ENCODE data around the gene MCUB. TPM values are rescaled to one million over a fixed set of nuclear protein-coding genes. Genes with fewer than 3 reads are reported as not detected.

MCUB gene
- total RNA-seq, 1 experiment from 2014 or later = 18.6 TPM

DNA sequence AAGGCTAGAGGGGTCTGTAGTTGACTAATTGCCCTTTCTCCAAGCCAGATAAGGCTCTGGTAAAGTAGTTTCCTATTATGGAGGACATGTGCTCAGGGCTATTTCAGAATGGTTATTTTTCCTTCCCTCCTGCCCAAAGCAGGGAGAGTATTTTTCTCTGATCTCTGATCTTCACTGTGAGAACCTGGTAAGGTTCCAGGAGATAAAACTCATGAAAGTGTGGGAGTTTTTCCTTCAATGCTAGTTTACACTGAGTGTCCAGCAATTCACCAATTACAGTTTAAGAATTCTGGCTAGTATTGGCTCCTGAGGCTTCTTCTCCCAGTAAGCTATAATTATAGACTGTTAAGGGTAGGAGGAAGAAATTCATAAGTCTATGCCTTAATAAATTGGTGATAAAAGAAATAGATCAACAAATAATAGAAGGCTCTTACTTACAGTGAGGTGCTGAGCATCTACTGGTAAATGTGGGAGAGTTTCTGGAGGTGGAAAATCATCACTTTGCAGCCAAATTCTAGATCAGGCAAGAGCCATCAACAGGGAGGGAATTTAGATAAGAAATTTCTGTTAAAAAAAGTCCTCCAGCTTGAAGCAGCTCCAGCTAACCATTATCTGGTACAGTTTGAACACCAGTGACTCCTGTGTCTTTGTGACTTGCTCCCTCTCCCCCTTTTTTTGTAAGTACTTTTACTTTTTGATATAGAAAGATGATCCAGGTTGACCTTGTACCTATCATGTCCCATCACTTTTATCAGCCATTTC is 112.3 kb downstream of the MCUB start:
- ChIA-PET POLR2A (no interaction called here), CTCF (no interaction called here), RAD21 (ENCODE audit: low non-redundant PET in 1 of 2, low total read pairs in 2 of 2, uncharacterized antibody in 2 of 2, unreplicated experiment in 2 of 2) (no interaction called here)
- Histone ChIP-seq H3K4me3 (replicated peaks in 1 of 2; ENCODE audit: low read depth in 1 of 2, low read length in 2 of 2) (no peak overlapping the region), H3K36me3 (ENCODE audit: control insufficient read depth in 1 of 2, insufficient read depth in 2 of 2, low read length in 2 of 2) (no peaks in the 10 kb centered on the region), H3K27me3 (ENCODE audit: insufficient read depth, low read length) (no peaks in the 10 kb centered on the region), H4K20me1 (ENCODE audit: insufficient read depth) (no peaks in the 10 kb centered on the region), H3K4me2 (ENCODE audit: low read length) (no peak overlapping the region), H3K9ac (ENCODE audit: low read length) (no peak overlapping the region), H2AFZ (ENCODE audit: low read depth, low read length, poor library complexity, severe bottlenecking) (no peak overlapping the region), H3K27ac (ENCODE audit: low read depth, low read length) (no peak overlapping the region), H3K9me3 (ENCODE audit: control insufficient read depth in 1 of 2, insufficient read depth in 1 of 2, low read depth in 1 of 2, low read length in 2 of 2) (peaks cover 0 to 4% of the 10 kb centered on the region in 2 experiments; a peak in 1 of 4 replicates), H3K9me2 (ENCODE audit: insufficient read depth) (no peaks in the 10 kb centered on the region), H3K4me1 (ENCODE audit: control insufficient read depth in 1 of 2, insufficient read depth in 2 of 2, low read length in 2 of 2) (no peaks in the 10 kb centered on the region), H3K79me2 (ENCODE audit: insufficient read depth, low read length) (no peaks in the 10 kb centered on the region)
- DNase-seq (ENCODE audit: low read depth, low spot score) (no peak), ATAC-seq (no peak)
- no TSS peak for BruUV-seq (replicated peaks)
- TF ChIP-seq EZH2 (IDR thresholded peaks at IDR 0.05) (no peak), POLR2AphosphoS5 (IDR thresholded peaks at IDR 0.05; ENCODE audit: low read depth, low read length) (no peak), JUND (IDR thresholded peaks at IDR 0.05) (no peak), TCF7L2 (IDR thresholded peaks at IDR 0.05; ENCODE audit: borderline replicate concordance, extremely low read depth, insufficient read depth, insufficient read length) (no peak), ZNF274 (IDR thresholded peaks at IDR 0.05; ENCODE audit: low read depth, low read length) (no peak)
- intact Hi-C loops (cut with micrococcal nuclease) = no loop called here

DNA sequence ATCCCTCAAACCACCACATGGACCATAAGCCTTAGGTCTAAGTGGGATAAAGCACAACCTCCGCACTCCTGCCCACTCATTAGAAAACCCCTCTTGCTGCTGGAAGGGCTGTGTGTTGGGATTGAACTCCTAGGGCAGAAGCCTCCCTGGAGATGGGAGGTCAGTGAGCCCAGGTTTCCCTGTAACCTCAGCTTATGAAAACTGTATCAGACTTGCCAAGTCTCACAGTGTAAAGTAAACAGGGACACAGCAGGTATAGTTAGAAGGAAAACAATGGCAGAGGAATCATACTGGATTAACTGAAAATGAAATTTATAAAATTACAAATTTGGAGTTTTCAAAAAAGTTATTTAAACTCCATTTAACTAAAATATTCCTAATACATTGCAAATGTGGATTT is 113.3 kb downstream of the MCUB start:
- Histone ChIP-seq H3K4me1 (ENCODE audit: control insufficient read depth in 1 of 2, insufficient read depth in 2 of 2, low read length in 2 of 2) (no peaks in the 10 kb centered on the region), H2AFZ (ENCODE audit: low read depth, low read length, poor library complexity, severe bottlenecking) (no peak overlapping the region), H3K9me2 (ENCODE audit: insufficient read depth) (no peaks in the 10 kb centered on the region), H3K36me3 (ENCODE audit: control insufficient read depth in 1 of 2, insufficient read depth in 2 of 2, low read length in 2 of 2) (no peaks in the 10 kb centered on the region), H3K4me2 (ENCODE audit: low read length) (no peak overlapping the region), H3K27me3 (ENCODE audit: insufficient read depth, low read length) (no peaks in the 10 kb centered on the region), H4K20me1 (ENCODE audit: insufficient read depth) (no peaks in the 10 kb centered on the region), H3K79me2 (ENCODE audit: insufficient read depth, low read length) (no peaks in the 10 kb centered on the region), H3K9me3 (ENCODE audit: control insufficient read depth in 1 of 2, insufficient read depth in 1 of 2, low read depth in 1 of 2, low read length in 2 of 2) (peaks cover 0 to 4% of the 10 kb centered on the region in 2 experiments; a peak in 1 of 4 replicates), H3K4me3 (replicated peaks in 1 of 2; ENCODE audit: low read depth in 1 of 2, low read length in 2 of 2) (no peak overlapping the region), H3K27ac (ENCODE audit: low read depth, low read length) (no peak overlapping the region), H3K9ac (ENCODE audit: low read length) (no peak overlapping the region)
- ChIA-PET RAD21 (ENCODE audit: low non-redundant PET in 1 of 2, low total read pairs in 2 of 2, uncharacterized antibody in 2 of 2, unreplicated experiment in 2 of 2) (no interaction called here), POLR2A (no interaction called here), CTCF (no interaction called here)
- no peak for DNase-seq (ENCODE audit: low read depth, low spot score)
- no peak for ATAC-seq
- no TSS peak for BruUV-seq (replicated peaks)
- intact Hi-C loops (cut with micrococcal nuclease) = no loop called here
- TF ChIP-seq, protein P1, sequence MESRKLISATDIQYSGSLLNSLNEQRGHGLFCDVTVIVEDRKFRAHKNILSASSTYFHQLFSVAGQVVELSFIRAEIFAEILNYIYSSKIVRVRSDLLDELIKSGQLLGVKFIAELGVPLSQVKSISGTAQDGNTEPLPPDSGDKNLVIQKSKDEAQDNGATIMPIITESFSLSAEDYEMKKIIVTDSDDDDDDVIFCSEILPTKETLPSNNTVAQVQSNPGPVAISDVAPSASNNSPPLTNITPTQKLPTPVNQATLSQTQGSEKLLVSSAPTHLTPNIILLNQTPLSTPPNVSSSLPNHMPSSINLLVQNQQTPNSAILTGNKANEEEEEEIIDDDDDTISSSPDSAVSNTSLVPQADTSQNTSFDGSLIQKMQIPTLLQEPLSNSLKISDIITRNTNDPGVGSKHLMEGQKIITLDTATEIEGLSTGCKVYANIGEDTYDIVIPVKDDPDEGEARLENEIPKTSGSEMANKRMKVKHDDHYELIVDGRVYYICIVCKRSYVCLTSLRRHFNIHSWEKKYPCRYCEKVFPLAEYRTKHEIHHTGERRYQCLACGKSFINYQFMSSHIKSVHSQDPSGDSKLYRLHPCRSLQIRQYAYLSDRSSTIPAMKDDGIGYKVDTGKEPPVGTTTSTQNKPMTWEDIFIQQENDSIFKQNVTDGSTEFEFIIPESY (IDR thresholded peaks at IDR 0.05; ENCODE audit: extremely low read depth, insufficient replicate concordance, low read length) = no peak
- no peak for TF ChIP-seq CBX3 (IDR thresholded peaks at IDR 0.05; ENCODE audit: low read depth)
- TF ChIP-seq YY1 (IDR thresholded peaks at IDR 0.05; ENCODE audit: extremely low read depth, insufficient replicate concordance, low read depth, low read length) = no peak
- TF ChIP-seq ZNF274 (IDR thresholded peaks at IDR 0.05; ENCODE audit: low read depth, low read length) = no peak
- TF ChIP-seq CEBPB (IDR thresholded peaks at IDR 0.05; ENCODE audit: low read depth) = no peak
- no peak for TF ChIP-seq FOSL1 (IDR thresholded peaks at IDR 0.05; ENCODE audit: low read depth)
- TF ChIP-seq EZH2phosphoT487 (IDR thresholded peaks at IDR 0.05; ENCODE audit: borderline replicate concordance) = no peak
- TF ChIP-seq, protein P2, sequence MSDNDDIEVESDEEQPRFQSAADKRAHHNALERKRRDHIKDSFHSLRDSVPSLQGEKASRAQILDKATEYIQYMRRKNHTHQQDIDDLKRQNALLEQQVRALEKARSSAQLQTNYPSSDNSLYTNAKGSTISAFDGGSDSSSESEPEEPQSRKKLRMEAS (IDR thresholded peaks at IDR 0.05) = no peak
- no peak for TF ChIP-seq POLR2AphosphoS5 (IDR thresholded peaks at IDR 0.05; ENCODE audit: low read depth, low read length)
- no peak for TF ChIP-seq JUND (IDR thresholded peaks at IDR 0.05)
- TF ChIP-seq, protein P3, sequence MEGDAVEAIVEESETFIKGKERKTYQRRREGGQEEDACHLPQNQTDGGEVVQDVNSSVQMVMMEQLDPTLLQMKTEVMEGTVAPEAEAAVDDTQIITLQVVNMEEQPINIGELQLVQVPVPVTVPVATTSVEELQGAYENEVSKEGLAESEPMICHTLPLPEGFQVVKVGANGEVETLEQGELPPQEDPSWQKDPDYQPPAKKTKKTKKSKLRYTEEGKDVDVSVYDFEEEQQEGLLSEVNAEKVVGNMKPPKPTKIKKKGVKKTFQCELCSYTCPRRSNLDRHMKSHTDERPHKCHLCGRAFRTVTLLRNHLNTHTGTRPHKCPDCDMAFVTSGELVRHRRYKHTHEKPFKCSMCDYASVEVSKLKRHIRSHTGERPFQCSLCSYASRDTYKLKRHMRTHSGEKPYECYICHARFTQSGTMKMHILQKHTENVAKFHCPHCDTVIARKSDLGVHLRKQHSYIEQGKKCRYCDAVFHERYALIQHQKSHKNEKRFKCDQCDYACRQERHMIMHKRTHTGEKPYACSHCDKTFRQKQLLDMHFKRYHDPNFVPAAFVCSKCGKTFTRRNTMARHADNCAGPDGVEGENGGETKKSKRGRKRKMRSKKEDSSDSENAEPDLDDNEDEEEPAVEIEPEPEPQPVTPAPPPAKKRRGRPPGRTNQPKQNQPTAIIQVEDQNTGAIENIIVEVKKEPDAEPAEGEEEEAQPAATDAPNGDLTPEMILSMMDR (IDR thresholded peaks at IDR 0.05 in 2 of 3, conservative IDR thresholded peaks at IDR 0.05 in 1 of 3; ENCODE audit: borderline replicate concordance in 1 of 3, insufficient read depth in 1 of 3, low read depth in 2 of 3, low read length in 2 of 3) = no peak
- no peak for TF ChIP-seq POLR2A (IDR thresholded peaks at IDR 0.05; ENCODE audit: borderline replicate concordance, extremely low read depth, insufficient read depth, insufficient read length)
- no peak for TF ChIP-seq EZH2 (IDR thresholded peaks at IDR 0.05)
